Measurements from ENCODE around the gene MTHFD1L.

GRCh38 chr6:151025076-151025475 is 159.6 kb downstream of the MTHFD1L start:
- TF ChIP-seq SPI1 (IDR thresholded peaks at IDR 0.05; ENCODE audit: low read depth, low read length) (no peak), TAF1 (IDR thresholded peaks at IDR 0.05; ENCODE audit: low read depth, low read length) (no peak), POLR2A (IDR thresholded peaks at IDR 0.05; ENCODE audit: low read depth, low read length) (no peak), POLR2AphosphoS5 (IDR thresholded peaks at IDR 0.05; ENCODE audit: low read depth, low read length) (no peak)

Data from GM12891 (cell line).